Epithelial cell of esophagus (primary cell): Measurements from ENCODE around the gene PDE3A.

Experiments
- DNase-seq: peaks from one replicate; pipeline ENCODE4 v3.0.0; 2010; ENCODE audit warnings: low read depth
- H3K4me3 ChIP-seq: 2 replicates; pipeline ENCODE4 v1.5.1; 2011; ENCODE audit warnings: mild to moderate bottlenecking, low read length, control low read depth
- CTCF ChIP-seq: IDR thresholded peaks from 2 replicates; pipeline ENCODE4 v1.5.1; 2011; ENCODE audit warnings: low read depth, mild to moderate bottlenecking, low read length, control low read depth, inconsistent platforms; ENCODE audit not compliant: insufficient read depth; ENCODE audit errors: missing control alignments

The PDE3A gene

GRCh38 chr12:20460956-20461355, 92.6 kb downstream of the PDE3A start:
- H3K4me3 ChIP-seq = no peak overlapping the region
- no peak for TF ChIP-seq CTCF
- DNase-seq = no peak

- no peak overlapping the region for H3K4me3 ChIP-seq
- peak; percentile 20 for DNase-seq
- peak; percentile 50 for TF ChIP-seq CTCF
Observed at GRCh38 chr12:20463913-20464524, 95.7 kb downstream of the PDE3A start.

GRCh38 chr12:20469300-20469699, 101.0 kb downstream of the PDE3A start:
- no peak for TF ChIP-seq CTCF
- H3K4me3 ChIP-seq = no peak overlapping the region
- no peak for DNase-seq

- DNase-seq = no peak
- no peak for TF ChIP-seq CTCF
- H3K4me3 ChIP-seq = no peak overlapping the region
Observed at GRCh38 chr12:20469756-20470155, 101.4 kb downstream of the PDE3A start.

GRCh38 chr12:20472102-20472782, 103.9 kb downstream of the PDE3A start:
- DNase-seq = no peak
- H3K4me3 ChIP-seq = no peak overlapping the region
- no peak for TF ChIP-seq CTCF

- no peak for TF ChIP-seq CTCF
- no peak overlapping the region for H3K4me3 ChIP-seq
- no peak for DNase-seq
Observed at GRCh38 chr12:20473133-20473532, 104.8 kb downstream of the PDE3A start.

DNA sequence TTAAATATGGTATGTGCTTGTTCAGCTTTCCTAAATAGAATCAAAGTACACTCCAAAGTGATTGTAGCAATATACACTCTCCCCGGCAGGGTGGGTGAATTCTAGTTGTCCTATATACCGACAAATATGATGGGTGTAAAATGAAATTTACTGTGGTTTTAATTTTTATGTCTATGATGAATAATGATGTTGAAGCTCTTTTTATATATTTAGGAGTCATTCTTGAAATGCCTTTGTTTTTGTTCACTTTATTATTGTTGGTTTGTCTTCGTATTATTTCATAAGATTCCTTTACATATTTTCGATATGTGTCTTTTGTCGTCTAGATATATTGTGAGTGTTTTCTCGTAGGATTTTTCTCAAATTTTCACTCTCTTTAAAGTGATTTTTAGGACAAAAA, 105.7 kb downstream of the PDE3A start:
- H3K4me3 ChIP-seq = no peak overlapping the region
- DNase-seq = no peak
- TF ChIP-seq CTCF = no peak
